ENCODE data around the gene ATP10A. TPM values are rescaled to one million over a fixed set of nuclear protein-coding genes. Genes with fewer than 3 reads are reported as not detected.

ATP10A gene
- total and polyA plus RNA-seq, 2 experiments from 2014 or later = not detected

DNA sequence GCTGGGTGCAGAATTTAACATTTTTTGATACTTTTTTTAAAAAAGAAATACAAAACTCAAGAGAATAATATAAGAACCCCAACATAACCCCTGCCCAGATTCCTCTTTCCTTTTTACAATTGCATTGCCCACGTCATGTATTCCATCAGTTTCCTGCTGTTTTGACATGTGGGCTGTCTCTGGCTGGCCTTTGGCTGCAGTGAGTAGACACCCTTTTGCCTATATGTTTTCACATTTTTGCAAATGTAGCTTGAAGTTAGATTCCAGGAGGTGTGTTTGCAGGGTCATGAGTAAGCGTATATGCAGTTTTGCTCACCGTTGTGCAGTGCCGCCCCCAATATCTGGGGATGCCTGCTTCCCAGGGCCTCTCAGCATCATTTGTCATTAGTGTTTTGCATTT lies 28.0 kb upstream of the ATP10A start:
- no peaks in the 10 kb centered on the region for H3K27me3 ChIP-seq
- no peak overlapping the region for H3K4me3 ChIP-seq
- H3K27ac ChIP-seq = no peak overlapping the region
- H3K36me3 ChIP-seq = no peaks in the 10 kb centered on the region
- DNase-seq (ENCODE audit: low read depth in 1 of 2, low spot score in 1 of 2) = no peak
- TF ChIP-seq, protein P1, sequence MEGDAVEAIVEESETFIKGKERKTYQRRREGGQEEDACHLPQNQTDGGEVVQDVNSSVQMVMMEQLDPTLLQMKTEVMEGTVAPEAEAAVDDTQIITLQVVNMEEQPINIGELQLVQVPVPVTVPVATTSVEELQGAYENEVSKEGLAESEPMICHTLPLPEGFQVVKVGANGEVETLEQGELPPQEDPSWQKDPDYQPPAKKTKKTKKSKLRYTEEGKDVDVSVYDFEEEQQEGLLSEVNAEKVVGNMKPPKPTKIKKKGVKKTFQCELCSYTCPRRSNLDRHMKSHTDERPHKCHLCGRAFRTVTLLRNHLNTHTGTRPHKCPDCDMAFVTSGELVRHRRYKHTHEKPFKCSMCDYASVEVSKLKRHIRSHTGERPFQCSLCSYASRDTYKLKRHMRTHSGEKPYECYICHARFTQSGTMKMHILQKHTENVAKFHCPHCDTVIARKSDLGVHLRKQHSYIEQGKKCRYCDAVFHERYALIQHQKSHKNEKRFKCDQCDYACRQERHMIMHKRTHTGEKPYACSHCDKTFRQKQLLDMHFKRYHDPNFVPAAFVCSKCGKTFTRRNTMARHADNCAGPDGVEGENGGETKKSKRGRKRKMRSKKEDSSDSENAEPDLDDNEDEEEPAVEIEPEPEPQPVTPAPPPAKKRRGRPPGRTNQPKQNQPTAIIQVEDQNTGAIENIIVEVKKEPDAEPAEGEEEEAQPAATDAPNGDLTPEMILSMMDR (IDR thresholded peaks at IDR 0.05; ENCODE audit: low read depth, low read length) = no peak
- H3K9me3 ChIP-seq (ENCODE audit: low read depth) = no peaks in the 10 kb centered on the region
- no peaks in the 10 kb centered on the region for H3K4me1 ChIP-seq (ENCODE audit: low read depth)

DNA sequence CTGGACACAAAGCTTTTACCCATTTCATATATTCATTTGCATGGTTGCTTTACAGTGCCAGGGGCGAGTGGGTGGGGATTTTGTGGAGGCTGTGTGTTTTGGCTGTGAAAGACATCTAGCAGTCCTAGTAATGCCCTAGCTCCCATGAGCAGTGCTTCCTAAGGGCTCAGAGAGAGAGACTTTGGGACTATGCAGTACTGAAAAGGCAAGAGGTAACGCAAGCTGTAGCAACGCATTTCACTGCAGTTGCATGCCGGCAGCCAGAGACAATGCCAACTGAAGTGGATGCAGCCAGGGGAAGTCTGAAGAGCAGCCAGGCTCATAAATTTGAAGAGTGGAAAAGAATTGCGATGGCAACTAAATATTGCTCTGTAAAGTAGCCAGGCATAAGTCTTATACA lies 27.4 kb upstream of the ATP10A start:
- Histone ChIP-seq H3K4me3 (no peak overlapping the region), H3K27me3 (no peaks in the 10 kb centered on the region), H3K27ac (no peak overlapping the region), H3K4me1 (ENCODE audit: low read depth) (no peaks in the 10 kb centered on the region), H3K36me3 (no peaks in the 10 kb centered on the region), H3K9me3 (ENCODE audit: low read depth) (no peaks in the 10 kb centered on the region)
- TF ChIP-seq, protein P1 (IDR thresholded peaks at IDR 0.05; ENCODE audit: low read depth, low read length) = no peak
- DNase-seq (ENCODE audit: low read depth in 1 of 2, low spot score in 1 of 2) = no peak

DNA sequence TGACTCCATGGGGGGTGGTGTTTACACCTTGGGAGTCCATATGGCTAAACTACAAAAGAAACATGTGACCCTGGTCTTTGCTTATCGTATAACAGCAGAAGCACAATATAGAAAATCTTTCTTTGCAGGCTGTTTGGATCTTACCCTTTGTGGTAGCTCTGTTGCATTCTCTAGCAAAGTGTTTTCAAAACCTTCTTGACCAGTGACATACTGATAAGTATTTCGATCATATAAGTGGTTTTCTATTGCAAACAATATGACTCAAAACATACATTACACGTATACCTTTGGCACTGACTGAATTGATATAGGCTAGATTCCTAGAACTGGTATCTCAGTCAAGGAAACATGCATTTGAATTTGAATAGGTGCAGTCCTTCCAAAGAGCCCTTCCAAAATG lies 24.7 kb upstream of the ATP10A start:
- H3K4me1 ChIP-seq (ENCODE audit: low read depth) = no peaks in the 10 kb centered on the region
- no peaks in the 10 kb centered on the region for H3K36me3 ChIP-seq
- H3K27me3 ChIP-seq = no peaks in the 10 kb centered on the region
- DNase-seq (ENCODE audit: low read depth in 1 of 2, low spot score in 1 of 2) = no peak
- H3K9me3 ChIP-seq (ENCODE audit: low read depth) = no peaks in the 10 kb centered on the region
- H3K27ac ChIP-seq = no peak overlapping the region
- TF ChIP-seq, protein P1 (IDR thresholded peaks at IDR 0.05; ENCODE audit: low read depth, low read length) = no peak
- no peak overlapping the region for H3K4me3 ChIP-seq

DNA sequence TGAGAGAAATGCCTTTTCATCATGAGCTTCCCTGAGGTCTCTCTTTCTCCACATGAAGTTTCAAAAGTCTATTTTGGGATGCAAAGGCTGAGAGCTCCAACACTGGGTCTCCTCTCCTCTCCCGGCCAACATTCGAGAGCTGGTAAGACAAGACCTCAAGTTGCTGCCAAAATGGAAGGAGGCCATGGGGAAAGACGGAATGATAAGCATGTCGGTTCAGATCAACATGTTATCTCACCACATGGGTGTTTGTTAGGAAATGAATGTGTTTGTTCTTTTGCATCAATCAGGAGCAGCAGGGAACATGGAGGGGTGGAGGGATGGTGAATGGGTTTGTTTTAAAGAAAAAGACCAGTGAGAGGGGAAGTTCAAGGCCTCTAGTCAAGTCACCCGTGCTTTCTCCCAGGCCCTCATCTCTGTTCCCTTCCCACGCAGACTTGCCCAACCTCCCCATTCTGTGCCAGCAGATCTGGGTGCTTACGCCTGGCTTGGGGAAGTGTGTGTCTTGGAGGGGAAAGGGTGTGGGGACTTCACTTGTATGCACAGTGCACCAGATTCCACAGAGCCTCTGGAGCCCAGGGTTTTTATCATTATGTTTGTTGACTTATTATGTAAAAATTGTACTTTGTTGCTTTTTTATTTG lies 23.5 kb upstream of the ATP10A start:
- H3K4me1 ChIP-seq (ENCODE audit: low read depth) = no peaks in the 10 kb centered on the region
- TF ChIP-seq, protein P1 (IDR thresholded peaks at IDR 0.05; ENCODE audit: low read depth, low read length) = no peak
- no peaks in the 10 kb centered on the region for H3K9me3 ChIP-seq (ENCODE audit: low read depth)
- no peak overlapping the region for H3K4me3 ChIP-seq
- no peaks in the 10 kb centered on the region for H3K27me3 ChIP-seq
- no peak overlapping the region for H3K27ac ChIP-seq
- DNase-seq (ENCODE audit: low read depth in 1 of 2, low spot score in 1 of 2) = peak in 1 of 2 donors; percentile 72
- no peaks in the 10 kb centered on the region for H3K36me3 ChIP-seq

DNA sequence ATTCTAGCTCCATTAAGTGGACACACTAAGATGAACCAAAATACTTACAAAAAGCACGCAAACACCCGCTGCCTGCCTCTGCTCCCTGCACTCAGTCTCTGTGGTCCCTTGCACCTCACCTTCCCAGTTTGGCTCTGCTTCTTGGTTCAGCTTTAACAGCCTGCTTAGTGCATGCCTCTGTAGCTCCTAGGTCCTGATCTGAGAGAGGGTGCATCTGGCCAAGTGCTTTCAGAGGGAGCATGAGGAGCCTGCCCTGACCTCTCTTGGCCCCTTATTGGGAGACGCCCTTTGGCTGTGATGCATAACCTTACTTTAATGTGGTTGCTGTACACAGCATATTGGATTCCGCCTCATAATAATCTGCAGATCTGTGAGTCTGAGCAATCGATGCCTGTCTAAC lies 21.2 kb upstream of the ATP10A start:
- Histone ChIP-seq H3K36me3 (no peaks in the 10 kb centered on the region), H3K9me3 (ENCODE audit: low read depth) (no peaks in the 10 kb centered on the region), H3K4me3 (no peak overlapping the region), H3K4me1 (ENCODE audit: low read depth) (no peaks in the 10 kb centered on the region), H3K27me3 (no peaks in the 10 kb centered on the region), H3K27ac (no peak overlapping the region)
- TF ChIP-seq, protein P1 (IDR thresholded peaks at IDR 0.05; ENCODE audit: low read depth, low read length) = no peak
- no peak for DNase-seq (ENCODE audit: low read depth in 1 of 2, low spot score in 1 of 2)
